DOHH2 (cell line): ENCODE measurements around the gene RSL1D1.

Experiments used
- H3F3A ChIP-seq: fragments of 200-600 bp; sonication (generic), shearing (Covaris generic); 2 replicates; pipeline ENCODE4 v1.6.0; 2016; ENCODE audit warnings: antibody characterized with exemption, mild to moderate bottlenecking; ENCODE audit not compliant: control insufficient read depth, insufficient read depth
- H3K27ac ChIP-seq: fragments of 200-600 bp; sonication (generic); 2 replicates; pipeline ENCODE4 v1.5.1; 2014; ENCODE audit warnings: low read depth, mild to moderate bottlenecking, low read length, moderate library complexity
- H3K27me3 ChIP-seq: fragments of 200-600 bp; sonication (generic); 2 replicates; pipeline ENCODE4 v1.6.1; 2014; ENCODE audit warnings: mild to moderate bottlenecking, low read length, mixed read lengths; ENCODE audit not compliant: control insufficient read depth
- H3K36me3 ChIP-seq: fragments of 200-600 bp; sonication (generic); 2 replicates; pipeline ENCODE4 v1.6.1; 2014; ENCODE audit warnings: mild to moderate bottlenecking, low read length, moderate library complexity, mixed read lengths; ENCODE audit not compliant: control insufficient read depth
- H3K4me1 ChIP-seq: fragments of 200-600 bp; sonication (generic); 2 replicates; pipeline ENCODE4 v1.6.1; 2014; ENCODE audit warnings: mild to moderate bottlenecking, low read length, mixed read lengths; ENCODE audit not compliant: control insufficient read depth
- H3K4me2 ChIP-seq: fragments of 200-600 bp; sonication (generic); 2 replicates; pipeline ENCODE4 v1.6.0; 2014; ENCODE audit warnings: mild to moderate bottlenecking, low read length, moderate library complexity
- H3K4me3 ChIP-seq: fragments of 200-600 bp; sonication (generic); 2 replicates; pipeline ENCODE4 v1.5.1; 2014; ENCODE audit warnings: mild to moderate bottlenecking, low read length, mixed read lengths
- H3K79me2 ChIP-seq: fragments of 200-600 bp; sonication (generic); 2 replicates; pipeline ENCODE4 v1.6.1; 2014; ENCODE audit warnings: mild to moderate bottlenecking, low read length, mixed read lengths; ENCODE audit not compliant: control insufficient read depth
- H3K9me2 ChIP-seq: fragments of 200-600 bp; sonication (generic); replicated peaks from 2 replicates; pipeline ENCODE4 v1.6.1; 2014; ENCODE audit warnings: mild to moderate bottlenecking, low read length, mixed read lengths; ENCODE audit not compliant: control insufficient read depth
- H3K9me3 ChIP-seq: fragments of 200-600 bp; sonication (generic); 2 replicates; pipeline ENCODE4 v1.6.1; 2014; ENCODE audit warnings: antibody characterized with exemption, low read length, mixed read lengths; ENCODE audit not compliant: control insufficient read depth, insufficient read depth
- H4K20me1 ChIP-seq: fragments of 200-600 bp; sonication (generic); 2 replicates; pipeline ENCODE4 v1.6.0; 2014; ENCODE audit warnings: low read depth, mild to moderate bottlenecking, antibody characterized with exemption, low read length, moderate library complexity; ENCODE audit not compliant: control insufficient read depth, insufficient read depth
- EZH2phosphoT487 ChIP-seq: fragments of 200-600 bp; sonication (generic); IDR thresholded peaks from 2 replicates; pipeline ENCODE4 v1.6.1; 2017; ENCODE audit warnings: borderline replicate concordance, mild to moderate bottlenecking, antibody characterized with exemption, low read length, moderate library complexity, mixed read lengths
- TF ChIP-seq, protein P1 (sequence below): fragments of 200-600 bp; sonication (generic); IDR thresholded peaks from one replicate; pipeline ENCODE4 v1.5.1; 2014; ENCODE audit warnings: antibody characterized with exemption, mild to moderate bottlenecking, low read depth, low read length; ENCODE audit not compliant: poor library complexity, severe bottlenecking

RSL1D1 gene

DNA sequence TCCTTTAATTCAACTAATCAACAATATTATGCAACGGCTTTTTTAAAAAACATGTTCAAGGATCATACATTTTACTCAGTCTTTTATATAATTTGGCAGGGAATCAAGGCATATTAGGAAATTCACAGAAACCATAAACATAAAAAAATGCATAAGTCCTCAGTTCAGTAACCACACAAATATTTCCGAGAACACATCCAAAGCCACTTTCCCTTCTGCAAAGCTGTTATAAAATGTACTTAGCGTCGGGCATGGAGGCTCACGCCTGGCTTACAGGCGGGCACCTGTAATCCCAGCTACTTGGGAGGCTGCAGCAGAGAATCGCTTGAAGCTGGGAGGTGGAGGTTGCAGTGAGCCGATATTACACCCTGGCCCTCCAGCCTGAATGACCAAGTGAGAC is 44.6 kb downstream of the RSL1D1 start:
- no peaks in the 10 kb centered on the region for H3K27me3 ChIP-seq
- no peak for TF ChIP-seq EZH2phosphoT487
- TF ChIP-seq, protein P1, sequence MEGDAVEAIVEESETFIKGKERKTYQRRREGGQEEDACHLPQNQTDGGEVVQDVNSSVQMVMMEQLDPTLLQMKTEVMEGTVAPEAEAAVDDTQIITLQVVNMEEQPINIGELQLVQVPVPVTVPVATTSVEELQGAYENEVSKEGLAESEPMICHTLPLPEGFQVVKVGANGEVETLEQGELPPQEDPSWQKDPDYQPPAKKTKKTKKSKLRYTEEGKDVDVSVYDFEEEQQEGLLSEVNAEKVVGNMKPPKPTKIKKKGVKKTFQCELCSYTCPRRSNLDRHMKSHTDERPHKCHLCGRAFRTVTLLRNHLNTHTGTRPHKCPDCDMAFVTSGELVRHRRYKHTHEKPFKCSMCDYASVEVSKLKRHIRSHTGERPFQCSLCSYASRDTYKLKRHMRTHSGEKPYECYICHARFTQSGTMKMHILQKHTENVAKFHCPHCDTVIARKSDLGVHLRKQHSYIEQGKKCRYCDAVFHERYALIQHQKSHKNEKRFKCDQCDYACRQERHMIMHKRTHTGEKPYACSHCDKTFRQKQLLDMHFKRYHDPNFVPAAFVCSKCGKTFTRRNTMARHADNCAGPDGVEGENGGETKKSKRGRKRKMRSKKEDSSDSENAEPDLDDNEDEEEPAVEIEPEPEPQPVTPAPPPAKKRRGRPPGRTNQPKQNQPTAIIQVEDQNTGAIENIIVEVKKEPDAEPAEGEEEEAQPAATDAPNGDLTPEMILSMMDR = no peak
- no peak overlapping the region for H3K27ac ChIP-seq
- peaks cover 26% of the 10 kb centered on the region for H3K4me1 ChIP-seq
- H3K9me2 ChIP-seq = no peaks in the 10 kb centered on the region
- H3K4me2 ChIP-seq = no peak overlapping the region
- H3K4me3 ChIP-seq = no peak overlapping the region
- H3K9me3 ChIP-seq = no peaks in the 10 kb centered on the region
- H3K36me3 ChIP-seq = no peaks in the 10 kb centered on the region
- no peaks in the 10 kb centered on the region for H4K20me1 ChIP-seq
- H3K79me2 ChIP-seq = no peaks in the 10 kb centered on the region
- peaks cover 5% of the 10 kb centered on the region for H3F3A ChIP-seq

DNA sequence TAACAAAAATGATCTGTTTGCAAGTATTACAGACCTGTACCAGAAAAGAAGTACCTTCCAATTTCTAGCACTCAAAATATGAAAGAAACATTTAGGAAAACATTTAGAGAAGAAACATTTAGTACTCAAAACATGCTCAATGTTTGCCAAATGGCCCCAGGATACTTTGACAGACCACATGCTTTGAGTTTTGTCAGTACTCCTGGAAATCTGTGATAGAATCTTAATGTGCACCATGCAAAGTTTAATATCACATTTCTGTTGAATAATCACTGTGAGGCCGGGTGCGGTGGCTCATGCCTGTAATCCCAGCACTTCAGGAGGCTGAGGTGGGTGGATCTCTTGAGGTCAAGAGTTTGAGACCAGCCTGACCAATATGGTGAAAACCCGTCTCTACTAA is 45.8 kb downstream of the RSL1D1 start:
- Histone ChIP-seq H3K4me1 (peaks cover 19% of the 10 kb centered on the region), H3K27ac (no peak overlapping the region), H3K36me3 (no peaks in the 10 kb centered on the region), H3K79me2 (peaks cover 2% of the 10 kb centered on the region; the same call in 1 of the 2 replicates), H3K4me2 (no peak overlapping the region), H3K4me3 (no peak overlapping the region), H3K27me3 (no peaks in the 10 kb centered on the region), H4K20me1 (no peaks in the 10 kb centered on the region), H3K9me2 (no peaks in the 10 kb centered on the region), H3K9me3 (no peaks in the 10 kb centered on the region), H3F3A (peaks cover 5% of the 10 kb centered on the region)
- TF ChIP-seq, protein P1 = no peak
- TF ChIP-seq EZH2phosphoT487 = no peak

DNA sequence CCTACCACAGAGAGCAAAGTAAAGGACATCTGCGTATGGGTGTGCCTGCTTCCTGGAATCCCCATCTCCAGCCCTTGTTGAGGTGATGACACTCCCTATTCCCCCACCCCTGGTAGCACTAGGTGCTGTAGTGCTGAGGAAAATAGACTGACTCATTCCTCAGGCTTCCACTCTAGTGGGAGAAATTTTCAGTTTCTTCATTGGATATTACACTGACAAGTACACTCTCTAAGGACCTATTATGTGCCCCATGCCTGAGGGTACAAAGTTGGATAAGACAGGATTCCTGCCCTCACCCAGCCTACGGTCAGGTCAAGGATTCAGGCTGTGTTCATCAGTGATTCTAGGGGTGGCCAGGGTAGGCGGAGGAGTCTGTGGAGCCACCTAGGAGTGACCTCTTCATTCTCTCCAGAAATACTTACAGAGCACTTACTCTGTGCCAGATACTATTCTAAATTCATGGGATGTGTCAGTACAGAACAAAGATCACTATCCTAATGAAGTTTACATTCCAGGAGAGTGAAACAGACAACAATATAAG is 49.8 kb downstream of the RSL1D1 start:
- Histone ChIP-seq H3K36me3 (peaks cover 7% of the 10 kb centered on the region), H3K4me1 (peaks cover 23% of the 10 kb centered on the region), H3K9me3 (no peaks in the 10 kb centered on the region), H3K4me3 (no peak overlapping the region), H3K79me2 (peaks cover 35% of the 10 kb centered on the region), H4K20me1 (no peaks in the 10 kb centered on the region), H3F3A (no peaks in the 10 kb centered on the region), H3K27ac (no peak overlapping the region), H3K9me2 (no peaks in the 10 kb centered on the region), H3K27me3 (no peaks in the 10 kb centered on the region), H3K4me2 (no peak overlapping the region)
- TF ChIP-seq, protein P1 = no peak
